NB4 (cell line): ENCODE measurements around the gene CMC4.

Experiments
- MYC ChIP-seq: IDR thresholded peaks from 2 replicates; pipeline ENCODE4 v1.6.1; 2011; ENCODE audit warnings: low read depth, low read length
- POLR2A ChIP-seq: IDR thresholded peaks from 2 replicates; pipeline ENCODE4 v1.6.1; 2011; ENCODE audit warnings: mild to moderate bottlenecking; ENCODE audit not compliant: insufficient read length; ENCODE audit errors: extremely low read depth
- TF ChIP-seq, protein P1 (sequence below): IDR thresholded peaks from one replicate; pipeline ENCODE4 v1.5.1; 2012; ENCODE audit warnings: low read depth, low read length
- TF ChIP-seq, protein P2 (sequence below): IDR thresholded peaks from 2 replicates; pipeline ENCODE4 v1.6.1; 2011; ENCODE audit warnings: low read depth, low read length

DNA sequence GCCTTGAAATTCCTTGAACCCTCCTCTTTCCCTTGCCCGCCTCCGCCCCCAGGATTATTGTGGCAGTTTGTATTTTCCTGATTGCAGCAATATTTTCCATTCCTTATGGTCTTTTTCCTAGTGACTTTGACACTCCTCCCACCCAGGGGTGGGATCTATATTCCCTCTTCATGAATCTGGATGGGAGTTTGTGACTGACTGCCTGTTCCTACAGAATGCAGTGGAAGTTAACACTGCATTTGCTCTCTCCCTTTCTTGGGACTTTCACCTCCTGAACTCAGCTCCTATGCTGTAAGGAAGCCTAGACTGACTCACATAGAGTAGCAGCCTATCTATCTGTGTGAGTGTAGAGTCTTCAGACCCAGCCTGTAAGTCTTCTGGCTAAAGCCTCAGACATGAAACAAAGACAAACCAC is 42.1 kb downstream of the CMC4 start:
- TF ChIP-seq, protein P1, sequence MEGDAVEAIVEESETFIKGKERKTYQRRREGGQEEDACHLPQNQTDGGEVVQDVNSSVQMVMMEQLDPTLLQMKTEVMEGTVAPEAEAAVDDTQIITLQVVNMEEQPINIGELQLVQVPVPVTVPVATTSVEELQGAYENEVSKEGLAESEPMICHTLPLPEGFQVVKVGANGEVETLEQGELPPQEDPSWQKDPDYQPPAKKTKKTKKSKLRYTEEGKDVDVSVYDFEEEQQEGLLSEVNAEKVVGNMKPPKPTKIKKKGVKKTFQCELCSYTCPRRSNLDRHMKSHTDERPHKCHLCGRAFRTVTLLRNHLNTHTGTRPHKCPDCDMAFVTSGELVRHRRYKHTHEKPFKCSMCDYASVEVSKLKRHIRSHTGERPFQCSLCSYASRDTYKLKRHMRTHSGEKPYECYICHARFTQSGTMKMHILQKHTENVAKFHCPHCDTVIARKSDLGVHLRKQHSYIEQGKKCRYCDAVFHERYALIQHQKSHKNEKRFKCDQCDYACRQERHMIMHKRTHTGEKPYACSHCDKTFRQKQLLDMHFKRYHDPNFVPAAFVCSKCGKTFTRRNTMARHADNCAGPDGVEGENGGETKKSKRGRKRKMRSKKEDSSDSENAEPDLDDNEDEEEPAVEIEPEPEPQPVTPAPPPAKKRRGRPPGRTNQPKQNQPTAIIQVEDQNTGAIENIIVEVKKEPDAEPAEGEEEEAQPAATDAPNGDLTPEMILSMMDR, result no peak
- TF ChIP-seq, protein P2, sequence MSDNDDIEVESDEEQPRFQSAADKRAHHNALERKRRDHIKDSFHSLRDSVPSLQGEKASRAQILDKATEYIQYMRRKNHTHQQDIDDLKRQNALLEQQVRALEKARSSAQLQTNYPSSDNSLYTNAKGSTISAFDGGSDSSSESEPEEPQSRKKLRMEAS, result no peak
- no peak for TF ChIP-seq POLR2A
- TF ChIP-seq MYC, result no peak
